Activated naive CD4-positive, alpha-beta T cell treated with anti-CD3 and anti-CD28 coated beads for 36 hours (primary cell): ENCODE results near the gene PALM3. TPM values are rescaled to one million over a fixed set of nuclear protein-coding genes. Genes with fewer than 3 reads are reported as not detected.
A peak's percentile ranks its signal among the peaks of the same experiment; 100 is the strongest.
"Not testable (repeated sequence)": the region's sequence is repeated elsewhere in the genome, so short reads cannot be mapped to it uniquely, and the experiment has no call there.

Experiments used
- CTCF ChIA-PET: fragments of 350-600 bp; sonication (Branson Sonifier 250); formaldehyde crosslinking; loops from one replicate; lab custom pipeline; 2021; ENCODE audit warnings: antibody characterized with exemption; lab: Charles Lee
- DNase-seq: peaks from one replicate; pipeline ENCODE4 v3.0.0-alpha.2; 2020
- H3K27ac Mint-ChIP-seq: one replicate; pipeline ENCODE4 v1.8.0; 2021; ENCODE audit warnings: mild to moderate bottlenecking, mixed read lengths
- H3K27me3 Mint-ChIP-seq: one replicate; pipeline ENCODE4 v1.8.0; 2021; ENCODE audit warnings: low read depth, mixed read lengths
- H3K36me3 Mint-ChIP-seq: one replicate; pipeline ENCODE4 v1.8.0; 2021; ENCODE audit warnings: low read depth, mixed read lengths
- H3K4me1 Mint-ChIP-seq: one replicate; pipeline ENCODE4 v1.8.0; 2021; ENCODE audit warnings: low read depth, mixed read lengths
- H3K4me3 Mint-ChIP-seq: one replicate; pipeline ENCODE4 v1.8.0; 2021; ENCODE audit warnings: mild to moderate bottlenecking, moderate library complexity, mixed read lengths
- H3K9me3 Mint-ChIP-seq: one replicate; pipeline ENCODE4 v1.8.0; 2021; ENCODE audit warnings: mixed read lengths
- intact Hi-C: fragments of 100-400 bp; cut with micrococcal nuclease; formaldehyde crosslinking; loops from one replicate; pipeline ENCODE4 v1.15.1; 2023
- total RNA-seq, 2 experiments: library from RNA; stranded (reverse); gene quantifications; one replicate each; pipeline ENCODE4 v1.2.3, GENCODE V29; 2021

PALM3 gene
- total RNA-seq, 2 experiments from 2014 or later, result not detected

DNA sequence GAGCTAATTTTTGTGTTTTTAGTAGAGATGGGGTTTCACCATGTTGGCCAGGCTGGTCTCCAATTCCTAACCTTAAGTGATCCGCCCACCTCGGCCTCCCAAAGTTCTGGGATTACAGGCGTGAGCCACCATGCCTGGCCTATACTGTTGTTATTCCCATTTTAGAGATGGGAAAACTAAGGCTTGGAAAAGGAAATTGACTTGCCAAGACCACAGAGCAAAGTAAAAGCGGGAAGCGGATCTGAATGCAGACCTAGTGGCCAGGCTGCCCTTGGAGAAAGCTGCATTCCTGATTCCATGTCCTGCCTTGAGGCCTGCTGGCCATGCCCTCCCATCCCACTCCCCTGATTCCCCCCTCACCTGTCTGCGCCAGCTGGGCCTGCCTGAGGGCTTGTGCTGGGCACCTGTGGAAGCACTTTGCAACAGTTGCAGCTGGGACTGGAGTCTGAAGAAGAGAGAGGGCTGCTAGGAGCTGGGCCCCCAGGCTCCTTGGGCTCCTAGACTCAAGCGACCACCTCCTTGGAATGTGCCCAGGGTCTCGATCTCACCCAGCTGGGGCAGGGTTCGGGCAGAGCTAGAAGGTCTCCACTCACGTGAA is 5.7 kb downstream of the PALM3 start:
- CTCF ChIA-PET, result interaction anchor here (5.9 kb wide), 1 partner anchor 14 kb away, joined by 55 read pairs; the partner anchor contains the start of gene MISP3
- no peak overlapping the region for H3K27ac Mint-ChIP-seq
- peaks cover 17% of the 10 kb centered on the region for H3K4me1 Mint-ChIP-seq
- no peak overlapping the region for H3K4me3 Mint-ChIP-seq
- H3K9me3 Mint-ChIP-seq, result peaks cover 2% of the 10 kb centered on the region
- H3K36me3 Mint-ChIP-seq, result peaks cover 16% of the 10 kb centered on the region
- no peak for DNase-seq
- peaks cover 33% of the 10 kb centered on the region for H3K27me3 Mint-ChIP-seq
- intact Hi-C loops, result no loop called here

- CTCF ChIA-PET, result interaction anchor here (1.1 to 5.9 kb wide), 2 partner anchors 8 to 15 kb away, joined by 4 to 55 read pairs; partner anchors contain the start of gene MISP3
- H3K9me3 Mint-ChIP-seq, result peaks cover 2% of the 10 kb centered on the region
- H3K27ac Mint-ChIP-seq, result no peak overlapping the region
- H3K4me3 Mint-ChIP-seq, result no peak overlapping the region
- intact Hi-C loops, result no loop called here
- H3K27me3 Mint-ChIP-seq, result peaks cover 26% of the 10 kb centered on the region
- peaks cover 17% of the 10 kb centered on the region for H3K36me3 Mint-ChIP-seq
- peaks cover 17% of the 10 kb centered on the region for H3K4me1 Mint-ChIP-seq
- DNase-seq, result no peak
Measured at GRCh38 chr19:14055396-14055795, 6.5 kb downstream of the PALM3 start.

GRCh38 chr19:14054721-14055120 is 7.2 kb downstream of the PALM3 start:
- CTCF ChIA-PET, result interaction anchor here (1.0 to 1.1 kb wide), 2 partner anchors 9 to 23 kb away, joined by 3 to 4 read pairs; partner anchors contain the start of gene IL27RA
- no peak overlapping the region for H3K4me3 Mint-ChIP-seq
- peaks cover 2% of the 10 kb centered on the region for H3K9me3 Mint-ChIP-seq
- peaks cover 21% of the 10 kb centered on the region for H3K27me3 Mint-ChIP-seq
- no peak for DNase-seq
- no peak overlapping the region for H3K27ac Mint-ChIP-seq
- H3K4me1 Mint-ChIP-seq, result peaks cover 16% of the 10 kb centered on the region
- intact Hi-C loops, result no loop called here
- H3K36me3 Mint-ChIP-seq, result peaks cover 22% of the 10 kb centered on the region

DNA sequence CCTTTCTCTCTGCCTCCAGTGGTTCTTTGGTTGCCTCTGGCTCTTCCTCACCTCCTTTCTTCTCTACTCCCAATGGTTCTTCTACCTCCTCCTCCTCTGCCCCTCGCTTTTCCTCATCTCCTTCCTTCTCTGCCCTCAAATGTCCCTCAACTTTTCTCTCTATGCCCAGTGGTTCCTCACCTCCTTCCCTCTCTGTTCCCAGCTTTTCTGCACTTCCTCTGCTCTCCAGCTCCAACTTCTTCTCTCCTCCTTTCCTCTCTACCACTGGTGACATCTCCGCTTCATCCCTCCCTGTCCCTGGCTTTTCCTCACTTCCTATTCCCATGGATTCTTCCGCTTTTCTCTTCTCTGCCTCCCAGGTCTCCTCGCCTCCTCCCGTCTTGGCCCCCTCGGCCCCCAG is 7.8 kb downstream of the PALM3 start:
- Mint-ChIP-seq H3K36me3 (peaks cover 23% of the 10 kb centered on the region), H3K27me3 (peaks cover 18% of the 10 kb centered on the region), H3K27ac (no peak overlapping the region), H3K9me3 (peaks cover 2% of the 10 kb centered on the region), H3K4me1 (peaks cover 14% of the 10 kb centered on the region), H3K4me3 (no peak overlapping the region)
- intact Hi-C loops, result no loop called here
- CTCF ChIA-PET, result interaction anchor here (1.0 to 1.1 kb wide), 2 partner anchors 9 to 23 kb away, joined by 3 to 4 read pairs; partner anchors contain the start of gene IL27RA
- no peak for DNase-seq

DNA sequence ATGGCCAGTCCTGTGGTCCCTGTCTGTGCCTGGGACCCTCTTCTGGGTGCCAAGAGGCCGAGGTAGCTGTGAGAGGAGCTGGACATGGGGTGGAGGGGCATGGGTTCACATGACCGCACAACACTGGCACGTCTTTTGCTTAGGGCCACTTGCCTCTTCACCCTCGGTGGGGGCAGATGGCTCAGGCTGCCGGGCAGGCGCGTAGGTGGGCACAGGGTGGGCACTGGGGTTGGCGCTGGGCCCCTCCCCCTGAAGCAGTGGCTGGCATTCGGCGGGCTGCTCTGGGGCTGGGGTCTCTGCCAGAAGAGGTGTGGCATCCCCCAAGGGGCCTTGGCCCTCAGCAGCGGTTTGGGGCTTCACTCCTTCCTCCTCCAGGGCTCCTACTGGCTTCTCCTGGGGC is 8.4 kb downstream of the PALM3 start:
- Mint-ChIP-seq H3K4me3 (no peak overlapping the region), H3K9me3 (peaks cover 2% of the 10 kb centered on the region), H3K27me3 (peaks cover 13% of the 10 kb centered on the region), H3K27ac (no peak overlapping the region), H3K36me3 (peaks cover 28% of the 10 kb centered on the region), H3K4me1 (peaks cover 9% of the 10 kb centered on the region)
- CTCF ChIA-PET, result interaction anchor here (1.0 kb wide), 2 partner anchors 20 to 22 kb away, joined by 3 read pairs; partner anchors contain the start of gene IL27RA
- no peak for DNase-seq
- intact Hi-C loops, result no loop called here

- peaks cover 8% of the 10 kb centered on the region for H3K27me3 Mint-ChIP-seq
- H3K9me3 Mint-ChIP-seq, result peaks cover 2% of the 10 kb centered on the region
- DNase-seq, result no peak
- no peak overlapping the region for H3K4me3 Mint-ChIP-seq
- intact Hi-C loops, result no loop called here
- H3K4me1 Mint-ChIP-seq, result peaks cover 5% of the 10 kb centered on the region
- no peak overlapping the region for H3K27ac Mint-ChIP-seq
- peaks cover 31% of the 10 kb centered on the region for H3K36me3 Mint-ChIP-seq
- CTCF ChIA-PET, result interaction anchor here (0.5 to 1.0 kb wide), 3 partner anchors 10 to 57 kb away, joined by 3 to 4 read pairs (median 3); no protein-coding TSS in a partner anchor
Measured at GRCh38 chr19:14053032-14053431, 8.8 kb downstream of the PALM3 start.

DNA sequence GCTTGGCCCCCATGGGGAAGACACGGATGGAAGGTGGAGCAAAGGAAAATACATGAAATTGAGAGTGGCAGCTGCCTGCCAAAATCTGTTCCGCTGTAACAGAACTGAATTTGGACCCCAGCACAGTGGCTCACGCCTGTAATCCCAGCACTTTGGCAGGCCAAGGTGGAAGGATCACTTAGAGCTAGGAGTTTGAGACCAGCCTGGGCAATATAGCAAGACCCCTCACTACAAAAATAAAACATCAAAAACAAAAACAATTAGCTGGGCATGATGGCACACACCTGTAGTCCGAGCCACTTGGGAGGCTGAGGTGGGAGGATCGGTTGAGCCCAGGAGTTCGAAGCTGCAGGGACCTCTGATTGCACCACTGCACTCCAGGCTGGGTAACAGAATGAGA is 9.4 kb downstream of the PALM3 start:
- CTCF ChIA-PET, result interaction anchor here (0.5 to 1.0 kb wide), 3 partner anchors 10 to 57 kb away, joined by 3 to 4 read pairs (median 3); no protein-coding TSS in a partner anchor
- no peak for DNase-seq
- Mint-ChIP-seq H3K27me3 (peaks cover 4% of the 10 kb centered on the region), H3K27ac (peak overlapping the region; percentile 65), H3K36me3 (peaks cover 34% of the 10 kb centered on the region), H3K4me1 (no peaks in the 10 kb centered on the region), H3K4me3 (no peak overlapping the region), H3K9me3 (peaks cover 2% of the 10 kb centered on the region)
- intact Hi-C loops, result no loop called here

GRCh38 chr19:14051980-14052379 is 9.9 kb downstream of the PALM3 start:
- H3K36me3 Mint-ChIP-seq, result peaks cover 38% of the 10 kb centered on the region
- CTCF ChIA-PET, result interaction anchor here (1.0 to 1.7 kb wide), 2 partner anchors 8 to 84 kb away, joined by 3 to 4 read pairs; no protein-coding TSS in a partner anchor
- H3K27me3 Mint-ChIP-seq, result peaks cover 3% of the 10 kb centered on the region
- DNase-seq, result no peak
- intact Hi-C loops, result no loop called here
- H3K9me3 Mint-ChIP-seq, result peaks cover 2% of the 10 kb centered on the region
- peak overlapping the region; percentile 65 for H3K27ac Mint-ChIP-seq
- H3K4me3 Mint-ChIP-seq, result no peak overlapping the region
- no peaks in the 10 kb centered on the region for H3K4me1 Mint-ChIP-seq

DNA sequence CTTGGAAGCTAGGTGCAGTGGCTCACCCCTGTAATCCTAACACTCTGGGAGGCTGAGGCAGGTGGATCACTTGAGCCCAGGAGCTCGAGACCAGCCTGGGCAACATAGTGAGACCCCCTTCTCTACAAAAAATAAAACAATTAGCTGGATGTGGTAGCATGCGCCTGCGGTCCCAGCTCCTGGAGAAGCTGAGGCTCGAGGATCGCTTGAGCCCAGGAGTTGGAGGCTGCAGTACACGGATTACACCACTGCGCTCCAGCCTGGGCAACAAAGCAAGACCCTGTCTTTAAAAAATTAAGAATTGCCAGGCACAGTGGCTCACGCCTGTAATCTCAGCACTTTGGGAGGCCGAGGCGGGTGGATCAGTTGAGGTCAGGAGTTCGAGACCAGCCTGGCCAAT is 10.9 kb downstream of the PALM3 start:
- H3K27me3 Mint-ChIP-seq, H3K4me3 Mint-ChIP-seq, H3K4me1 Mint-ChIP-seq, H3K9me3 Mint-ChIP-seq, H3K27ac Mint-ChIP-seq, intact Hi-C loops, DNase-seq: not testable (repeated sequence)
- CTCF ChIA-PET, result interaction anchor here (1.0 to 1.8 kb wide), 6 partner anchors 8 to 83 kb away, joined by 3 to 5 read pairs (median 4); partner anchors contain the start of gene RFX1
- H3K36me3 Mint-ChIP-seq, result peaks cover 44% of the 10 kb centered on the region

DNA sequence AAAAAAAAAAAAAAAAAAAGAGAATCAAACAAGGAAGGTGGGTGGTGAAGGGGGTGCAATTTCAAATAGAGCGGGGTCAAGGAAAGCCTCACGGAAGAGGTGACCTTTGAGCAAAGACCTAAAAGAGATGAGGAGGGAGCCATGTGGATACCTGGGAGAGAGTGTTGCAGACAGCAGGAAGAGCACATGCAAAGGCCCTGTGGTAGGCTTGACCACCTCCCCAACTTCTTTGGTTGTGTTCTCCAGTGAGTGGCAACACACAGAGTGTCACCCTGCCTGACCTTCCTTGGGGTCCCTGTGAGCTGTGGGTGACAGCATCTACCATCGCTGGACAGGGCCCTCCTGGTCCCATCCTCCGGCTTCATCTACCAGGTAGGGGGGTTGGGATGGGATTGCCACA is 11.4 kb downstream of the PALM3 start:
- Mint-ChIP-seq H3K27me3 (no peaks in the 10 kb centered on the region), H3K4me3 (no peak overlapping the region), H3K36me3 (peaks cover 47% of the 10 kb centered on the region), H3K27ac (no peak overlapping the region), H3K9me3 (peaks cover 2% of the 10 kb centered on the region), H3K4me1 (no peaks in the 10 kb centered on the region)
- intact Hi-C loops, result no loop called here
- no peak for DNase-seq
- CTCF ChIA-PET, result interaction anchor here (1.0 to 1.8 kb wide), 5 partner anchors 8 to 44 kb away, joined by 3 to 5 read pairs (median 4); partner anchors contain the start of gene RFX1

GRCh38 chr19:14048443-14049153 is 13.3 kb downstream of the PALM3 start:
- intact Hi-C loops, result loop anchor here (1.0 to 5.0 kb wide), 3 partner anchors 96 to 168 kb away; partner anchors contain the start of gene DCAF15
- Mint-ChIP-seq H3K36me3 (peaks cover 47% of the 10 kb centered on the region), H3K27ac (peak overlapping the region; percentile 30)

GRCh38 chr19:14047866-14048265 is 14.0 kb downstream of the PALM3 start:
- H3K36me3 Mint-ChIP-seq, result peaks cover 47% of the 10 kb centered on the region
- intact Hi-C loops, result loop anchor here (1.0 to 5.0 kb wide), 3 partner anchors 96 to 168 kb away; partner anchors contain the start of gene DCAF15
- CTCF ChIA-PET, result interaction anchor here (0.8 to 3.1 kb wide), 16 partner anchors 7 to 176 kb away, joined by 3 to 31 read pairs (median 5); partner anchors contain the start of genes DCAF15 and IL27RA

More at GRCh38 chr19:14048443-14049153, 13.3 kb downstream of the PALM3 start:
- H3K4me3 Mint-ChIP-seq, result no peak overlapping the region
- CTCF ChIA-PET, result interaction anchor here (0.6 to 3.1 kb wide), 21 partner anchors 8 to 507 kb away, joined by 3 to 31 read pairs (median 3); partner anchors contain the start of genes DCAF15 and IL27RA
- H3K9me3 Mint-ChIP-seq, result peaks cover 2% of the 10 kb centered on the region
- peak; percentile 81 for DNase-seq
- no peaks in the 10 kb centered on the region for H3K4me1 Mint-ChIP-seq
- no peaks in the 10 kb centered on the region for H3K27me3 Mint-ChIP-seq

More at GRCh38 chr19:14047866-14048265, 14.0 kb downstream of the PALM3 start:
- not testable (repeated sequence) for H3K4me1 Mint-ChIP-seq, H3K4me3 Mint-ChIP-seq, H3K27ac Mint-ChIP-seq, DNase-seq, H3K27me3 Mint-ChIP-seq, H3K9me3 Mint-ChIP-seq
